Measurements from ENCODE around the gene CCL18.
"Not testable (repeated sequence)": the region's sequence is repeated elsewhere in the genome, so short reads cannot be mapped to it uniquely, and the experiment has no call there.

DNA sequence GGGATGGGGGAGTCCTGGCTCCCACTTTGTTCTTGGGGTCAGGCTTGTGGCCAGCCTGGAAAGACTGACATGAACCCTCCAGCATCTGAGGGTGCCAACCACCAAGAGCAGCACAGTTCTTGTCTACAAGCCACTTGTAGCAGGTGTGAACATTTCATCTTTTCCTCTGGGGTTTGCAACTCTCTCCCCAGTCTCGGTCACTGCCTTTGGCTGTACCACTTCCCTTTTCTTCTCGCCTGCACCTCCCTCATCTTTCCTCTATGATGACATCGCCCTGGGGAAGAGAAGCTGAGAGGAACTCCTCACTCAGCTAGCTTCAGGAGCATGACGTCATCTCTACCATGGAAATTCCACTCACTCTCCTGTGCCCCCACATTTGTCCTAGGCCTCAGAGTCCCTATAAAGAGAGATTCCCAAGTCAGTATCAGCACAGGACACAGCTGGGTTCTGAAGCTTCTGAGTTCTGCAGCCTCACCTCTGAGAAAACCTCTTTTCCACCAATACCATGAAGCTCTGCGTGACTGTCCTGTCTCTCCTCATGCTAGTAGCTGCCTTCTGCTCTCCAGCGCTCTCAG lies 39.4 kb downstream of the CCL18 start, which contains the start of gene CCL4:
- TF ChIP-seq POLR2A (IDR thresholded peaks at IDR 0.05) = not testable (repeated sequence)
- TF ChIP-seq, protein P1, sequence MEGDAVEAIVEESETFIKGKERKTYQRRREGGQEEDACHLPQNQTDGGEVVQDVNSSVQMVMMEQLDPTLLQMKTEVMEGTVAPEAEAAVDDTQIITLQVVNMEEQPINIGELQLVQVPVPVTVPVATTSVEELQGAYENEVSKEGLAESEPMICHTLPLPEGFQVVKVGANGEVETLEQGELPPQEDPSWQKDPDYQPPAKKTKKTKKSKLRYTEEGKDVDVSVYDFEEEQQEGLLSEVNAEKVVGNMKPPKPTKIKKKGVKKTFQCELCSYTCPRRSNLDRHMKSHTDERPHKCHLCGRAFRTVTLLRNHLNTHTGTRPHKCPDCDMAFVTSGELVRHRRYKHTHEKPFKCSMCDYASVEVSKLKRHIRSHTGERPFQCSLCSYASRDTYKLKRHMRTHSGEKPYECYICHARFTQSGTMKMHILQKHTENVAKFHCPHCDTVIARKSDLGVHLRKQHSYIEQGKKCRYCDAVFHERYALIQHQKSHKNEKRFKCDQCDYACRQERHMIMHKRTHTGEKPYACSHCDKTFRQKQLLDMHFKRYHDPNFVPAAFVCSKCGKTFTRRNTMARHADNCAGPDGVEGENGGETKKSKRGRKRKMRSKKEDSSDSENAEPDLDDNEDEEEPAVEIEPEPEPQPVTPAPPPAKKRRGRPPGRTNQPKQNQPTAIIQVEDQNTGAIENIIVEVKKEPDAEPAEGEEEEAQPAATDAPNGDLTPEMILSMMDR (IDR thresholded peaks at IDR 0.05) = not testable (repeated sequence)
